ENCODE data around the gene CALM3.

CALM3 gene

DNA sequence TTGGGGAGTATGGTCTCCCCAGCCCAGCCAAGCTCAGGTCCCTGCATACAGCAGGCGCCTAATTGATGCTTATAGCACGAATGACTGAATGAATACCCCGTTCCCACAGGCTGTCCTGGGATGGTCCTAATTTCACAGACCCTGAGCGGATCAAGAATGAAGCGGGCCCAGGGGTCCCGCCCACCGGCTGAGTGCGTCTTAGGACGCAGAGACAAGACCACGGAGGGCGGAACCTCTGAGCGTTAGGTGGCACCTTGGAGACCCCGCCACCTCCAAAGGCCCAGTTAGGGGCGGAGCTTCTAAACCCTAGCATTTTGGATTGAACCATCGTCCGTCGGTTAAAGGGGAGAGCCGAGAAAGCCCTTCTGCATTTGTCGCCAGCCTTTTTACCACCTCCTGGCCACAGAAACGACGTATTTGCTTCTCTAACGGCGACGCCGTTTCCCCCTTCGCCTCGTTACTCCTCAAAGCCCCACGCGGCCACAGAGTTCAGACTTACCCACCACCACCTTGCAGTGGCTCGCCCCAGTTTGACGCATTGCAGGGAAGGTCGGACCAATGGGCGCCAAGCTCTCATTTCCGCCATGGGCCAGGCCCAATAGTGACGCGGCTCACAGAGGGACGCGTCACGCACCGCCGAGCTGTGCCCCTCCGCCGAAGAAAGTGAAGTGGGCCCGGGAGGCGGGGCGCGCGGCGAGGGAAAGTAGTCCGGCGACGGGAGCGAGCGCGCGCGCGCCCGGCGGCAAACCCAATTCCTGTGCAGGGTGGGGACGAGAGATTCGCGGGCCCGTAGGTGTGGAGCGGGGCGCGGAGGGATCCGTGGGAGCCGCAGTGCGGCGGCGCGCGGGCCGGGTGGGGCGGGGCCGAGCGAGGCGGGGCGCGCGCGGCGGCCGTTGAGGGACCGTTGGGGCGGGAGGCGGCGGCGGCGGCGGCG is 479 bp upstream of the CALM3 start:
- DNase-seq: peak; percentile 95 to 98

- peak in 1 of 2 donors; percentile 27 for DNase-seq
Observed at GRCh38 chr19:46602392-46603194, 1.5 kb downstream of the CALM3 start.

DNA sequence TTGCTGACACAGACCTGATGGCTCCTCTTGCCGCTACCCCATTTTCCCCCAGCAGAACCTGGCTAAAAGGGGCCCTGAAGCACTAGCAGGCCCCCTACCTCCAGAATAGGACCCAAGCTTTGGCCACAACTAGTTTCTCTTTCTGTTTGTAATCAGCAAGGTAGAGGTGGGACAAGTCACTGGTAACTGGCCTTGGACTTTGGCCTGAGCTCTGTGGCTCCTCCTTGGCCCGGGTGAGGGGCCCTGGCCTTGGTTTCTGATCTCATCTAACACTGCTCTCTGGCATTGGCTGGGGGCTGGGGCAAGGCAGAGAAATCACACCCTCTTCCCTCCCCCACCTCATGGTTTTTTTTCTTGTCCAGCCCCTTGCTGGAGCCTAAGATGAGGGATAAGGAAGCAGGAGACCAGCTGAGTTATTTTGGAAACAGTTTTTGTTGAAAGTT is 2.1 kb downstream of the CALM3 start:
- no peak for DNase-seq

- DNase-seq: no peak
Observed at GRCh38 chr19:46603752-46604231, 2.7 kb downstream of the CALM3 start.

DNA sequence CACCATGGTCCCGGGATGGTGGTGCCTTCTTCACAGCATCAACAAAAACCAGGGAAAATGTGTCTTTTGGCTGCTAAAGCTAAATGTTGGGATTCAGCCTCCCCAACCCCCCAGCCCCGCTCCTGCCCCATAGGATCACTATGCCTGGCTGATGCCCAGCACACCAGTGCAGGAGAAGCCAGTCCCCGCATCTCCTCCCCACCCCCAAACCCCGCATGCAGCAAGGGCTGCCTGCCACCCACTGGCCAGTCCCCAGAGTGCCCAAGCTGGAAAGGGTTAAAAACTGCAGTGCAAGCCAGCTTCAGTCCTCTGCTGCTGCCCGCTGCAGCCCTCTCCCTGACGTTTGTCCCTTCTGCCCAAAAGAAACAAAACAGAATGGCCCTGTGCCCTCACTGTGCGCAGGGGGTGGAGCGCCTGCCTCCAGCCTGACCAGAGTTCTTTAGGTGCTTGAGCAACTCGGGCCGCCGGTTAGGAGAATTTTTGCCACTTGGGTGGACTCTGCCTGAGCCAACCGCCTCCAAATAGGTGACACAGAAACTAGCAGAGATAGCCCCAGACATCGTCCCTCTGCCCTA is 3.7 kb downstream of the CALM3 start:
- DNase-seq: no peak

GRCh38 chr19:46605356-46605821 is 4.3 kb downstream of the CALM3 start:
- no peak for DNase-seq

GRCh38 chr19:46606019-46606418 is 4.9 kb downstream of the CALM3 start:
- DNase-seq: no peak

GRCh38 chr19:46606681-46607447 is 5.7 kb downstream of the CALM3 start:
- DNase-seq: no peak

DNA sequence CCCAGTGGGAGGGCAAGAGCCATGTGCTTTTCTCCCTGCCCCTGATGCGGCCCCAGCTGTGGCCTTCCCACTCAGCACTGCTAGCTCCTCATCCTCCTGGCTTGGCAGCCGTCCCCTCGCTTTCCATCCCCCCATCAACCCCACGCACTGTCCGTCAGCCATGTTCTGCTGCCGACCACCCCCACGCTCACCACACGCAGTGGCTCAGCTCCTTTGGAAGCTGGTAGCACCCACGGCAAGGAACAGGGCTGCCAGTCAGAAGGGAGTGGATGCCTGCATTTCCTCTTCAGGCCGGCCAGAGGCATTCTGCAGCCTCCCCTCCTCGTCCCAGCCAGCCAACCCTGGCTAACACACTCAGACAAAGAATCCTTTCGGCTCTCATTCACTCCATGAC is 6.3 kb downstream of the CALM3 start:
- DNase-seq: no peak

DNA sequence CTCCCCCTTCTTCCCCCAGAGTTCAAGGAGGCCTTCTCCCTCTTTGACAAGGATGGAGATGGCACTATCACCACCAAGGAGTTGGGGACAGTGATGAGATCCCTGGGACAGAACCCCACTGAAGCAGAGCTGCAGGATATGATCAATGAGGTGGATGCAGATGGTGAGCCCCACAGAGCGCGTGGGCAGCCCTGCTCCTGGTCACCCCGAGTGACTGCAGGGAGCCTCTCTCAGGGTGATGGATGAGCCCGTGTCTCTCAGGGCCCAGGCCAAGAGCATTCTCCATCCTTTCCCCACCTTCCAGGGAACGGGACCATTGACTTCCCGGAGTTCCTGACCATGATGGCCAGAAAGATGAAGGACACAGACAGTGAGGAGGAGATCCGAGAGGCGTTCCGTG is 7.0 kb downstream of the CALM3 start:
- DNase-seq: no peak

DNA sequence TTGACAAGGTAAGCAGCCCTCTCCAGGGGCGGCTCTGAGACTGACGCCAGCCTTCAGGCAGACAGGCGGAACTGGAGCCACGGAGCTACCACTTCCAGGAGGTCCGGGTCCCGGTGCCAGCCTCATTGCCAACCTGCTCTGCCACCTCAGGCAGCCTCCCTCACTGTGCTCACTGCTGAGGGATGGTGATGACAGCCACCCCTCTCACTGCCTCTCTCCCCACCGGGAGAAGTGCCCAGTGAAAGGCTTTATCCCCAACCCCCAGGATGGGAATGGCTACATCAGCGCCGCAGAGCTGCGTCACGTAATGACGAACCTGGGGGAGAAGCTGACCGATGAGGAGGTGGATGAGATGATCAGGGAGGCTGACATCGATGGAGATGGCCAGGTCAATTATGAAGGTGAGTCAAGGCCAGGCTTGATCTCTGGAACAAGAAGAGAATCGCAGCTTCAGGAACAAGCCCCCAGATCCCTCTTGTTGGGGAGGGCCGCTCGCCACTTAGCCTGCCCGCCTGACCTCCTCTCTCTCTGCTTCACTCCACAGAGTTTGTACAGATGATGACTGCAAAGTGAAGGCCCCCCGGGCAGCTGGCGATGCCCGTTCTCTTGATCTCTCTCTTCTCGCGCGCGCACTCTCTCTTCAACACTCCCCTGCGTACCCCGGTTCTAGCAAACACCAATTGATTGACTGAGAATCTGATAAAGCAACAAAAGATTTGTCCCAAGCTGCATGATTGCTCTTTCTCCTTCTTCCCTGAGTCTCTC is 7.6 kb downstream of the CALM3 start:
- DNase-seq: no peak

- DNase-seq: no peak
Observed at GRCh38 chr19:46609511-46610412, 8.6 kb downstream of the CALM3 start.

DNA sequence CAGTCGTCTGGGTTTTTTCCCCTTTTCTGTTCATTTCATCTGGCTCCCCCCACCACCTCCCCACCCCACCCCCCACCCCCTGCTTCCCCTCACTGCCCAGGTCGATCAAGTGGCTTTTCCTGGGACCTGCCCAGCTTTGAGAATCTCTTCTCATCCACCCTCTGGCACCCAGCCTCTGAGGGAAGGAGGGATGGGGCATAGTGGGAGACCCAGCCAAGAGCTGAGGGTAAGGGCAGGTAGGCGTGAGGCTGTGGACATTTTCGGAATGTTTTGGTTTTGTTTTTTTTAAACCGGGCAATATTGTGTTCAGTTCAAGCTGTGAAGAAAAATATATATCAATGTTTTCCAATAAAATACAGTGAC is 9.3 kb downstream of the CALM3 start:
- DNase-seq: no peak

GRCh38 chr19:46610851-46611770 is 10.0 kb downstream of the CALM3 start:
- peak; percentile 36 to 63 for DNase-seq

GRCh38 chr19:46611776-46612175 is 10.6 kb downstream of the CALM3 start:
- no peak for DNase-seq

DNA sequence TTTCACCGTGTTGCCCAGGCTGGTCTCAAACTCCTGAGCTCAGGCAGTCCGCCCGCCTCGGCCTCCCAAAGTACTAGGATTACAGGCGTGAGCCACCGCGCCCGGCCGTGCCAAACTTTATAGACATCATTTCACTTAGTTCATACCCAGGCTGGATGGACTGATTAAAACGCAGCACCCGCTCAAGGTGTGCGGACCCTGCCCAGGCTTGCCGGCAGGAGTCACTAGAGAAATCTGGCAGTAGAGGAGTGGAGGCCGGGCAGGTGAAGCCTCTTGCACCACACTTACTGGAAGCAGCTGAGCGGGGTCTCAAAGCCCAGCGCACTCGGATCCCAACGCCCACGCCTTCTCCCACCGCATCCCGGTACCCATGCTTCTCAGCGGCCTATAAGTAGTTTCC is 12.4 kb downstream of the CALM3 start:
- no peak for DNase-seq

DNA sequence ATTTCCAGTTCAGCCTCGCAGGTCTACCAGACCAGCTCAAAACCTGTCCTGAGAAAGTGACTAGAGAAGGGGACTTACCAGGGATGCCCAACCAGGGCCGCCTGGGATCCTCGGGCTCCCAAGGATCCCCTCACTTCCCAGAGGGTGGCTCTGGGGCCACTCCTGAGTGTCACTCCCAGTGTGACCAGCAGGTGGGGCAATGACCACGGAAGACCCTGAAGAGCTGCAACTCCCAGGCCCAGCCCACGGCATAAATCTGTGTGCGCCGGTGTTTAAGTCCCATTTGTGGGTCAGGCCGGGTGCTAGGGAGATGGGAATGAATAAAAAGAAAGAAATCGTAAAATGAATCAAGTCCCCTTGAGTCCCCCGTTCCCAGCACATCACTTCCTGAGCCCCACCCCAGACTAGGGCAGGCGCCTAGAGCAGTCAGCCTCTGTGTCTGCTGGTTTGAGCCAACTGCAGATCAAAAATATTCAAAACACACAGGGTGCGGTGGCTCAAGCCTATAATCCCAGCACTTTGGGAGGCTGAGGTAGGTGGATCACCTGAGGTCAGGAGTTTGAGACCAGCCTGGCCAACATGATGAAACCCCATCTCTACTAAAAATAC is 13.1 kb downstream of the CALM3 start:
- peak; percentile 81 to 83 for DNase-seq

DNA sequence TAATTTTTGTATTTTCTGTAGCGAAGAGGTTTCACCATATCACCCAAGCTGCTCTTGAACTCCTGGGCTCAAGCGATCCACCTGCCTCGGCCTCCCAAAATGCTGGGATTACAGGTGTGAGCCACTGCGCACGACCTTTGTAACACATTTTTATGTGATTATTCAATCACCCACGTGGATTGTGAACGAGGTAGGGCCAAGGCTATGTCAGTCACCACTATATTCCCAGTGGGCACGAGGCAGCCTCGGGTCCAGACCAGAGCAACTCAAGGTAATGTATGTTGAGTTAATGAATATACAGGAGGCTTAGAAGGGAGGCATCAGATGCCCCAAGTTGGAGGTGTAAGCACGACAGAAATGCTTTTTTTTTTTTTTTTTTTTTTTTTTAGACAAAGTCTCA is 14.8 kb downstream of the CALM3 start:
- DNase-seq: no peak
